Measurements from ENCODE around the gene SRCIN1.

SRCIN1 gene

DNA sequence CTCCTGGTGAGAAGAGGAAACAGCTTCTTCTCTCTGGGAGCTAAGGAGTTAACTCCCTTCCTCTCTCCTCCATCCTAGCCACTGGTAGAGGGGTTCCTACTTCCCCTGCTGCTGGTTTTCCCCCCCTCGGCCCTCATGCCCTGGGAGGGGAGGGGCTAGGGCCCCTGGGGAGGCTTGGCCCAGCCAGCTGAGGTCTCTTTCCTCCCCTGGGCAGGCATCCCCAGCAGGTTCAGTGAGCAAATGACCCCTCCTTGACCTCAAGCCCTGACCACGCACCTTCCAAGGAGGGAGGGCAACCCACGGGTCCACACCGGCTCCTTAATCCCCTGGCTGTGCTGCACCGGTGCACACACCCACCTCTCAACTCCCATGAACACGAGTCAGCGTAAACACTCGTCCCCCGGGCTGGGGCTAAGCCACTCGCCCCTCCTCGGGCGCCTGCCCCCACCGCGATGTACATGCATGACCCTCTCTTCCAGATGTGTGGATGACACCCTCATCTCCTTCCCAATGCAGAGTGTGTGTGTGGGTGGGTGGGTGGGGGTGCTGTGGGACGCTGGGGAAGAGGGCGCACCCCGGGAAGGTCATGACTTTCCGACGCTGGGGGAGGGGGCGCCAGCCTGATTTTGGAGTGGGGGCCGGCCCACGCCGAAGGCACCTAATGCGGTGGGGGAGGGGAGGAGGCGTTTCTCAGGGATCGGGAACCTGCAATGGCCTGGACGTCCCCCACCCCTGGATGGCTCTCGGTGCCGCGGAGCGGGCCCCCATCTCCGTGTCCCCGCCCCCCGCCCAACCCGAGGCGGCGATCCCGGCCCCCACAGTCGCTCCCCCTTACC is 33.7 kb downstream of the SRCIN1 start:
- H3K4me3 ChIP-seq (ENCODE audit: low read depth, low read length): peak overlapping the region; percentile 55
- peaks cover 11% of the 10 kb centered on the region for H3K4me1 ChIP-seq
- no peak overlapping the region for H3K9ac ChIP-seq
- TF ChIP-seq, protein P1, sequence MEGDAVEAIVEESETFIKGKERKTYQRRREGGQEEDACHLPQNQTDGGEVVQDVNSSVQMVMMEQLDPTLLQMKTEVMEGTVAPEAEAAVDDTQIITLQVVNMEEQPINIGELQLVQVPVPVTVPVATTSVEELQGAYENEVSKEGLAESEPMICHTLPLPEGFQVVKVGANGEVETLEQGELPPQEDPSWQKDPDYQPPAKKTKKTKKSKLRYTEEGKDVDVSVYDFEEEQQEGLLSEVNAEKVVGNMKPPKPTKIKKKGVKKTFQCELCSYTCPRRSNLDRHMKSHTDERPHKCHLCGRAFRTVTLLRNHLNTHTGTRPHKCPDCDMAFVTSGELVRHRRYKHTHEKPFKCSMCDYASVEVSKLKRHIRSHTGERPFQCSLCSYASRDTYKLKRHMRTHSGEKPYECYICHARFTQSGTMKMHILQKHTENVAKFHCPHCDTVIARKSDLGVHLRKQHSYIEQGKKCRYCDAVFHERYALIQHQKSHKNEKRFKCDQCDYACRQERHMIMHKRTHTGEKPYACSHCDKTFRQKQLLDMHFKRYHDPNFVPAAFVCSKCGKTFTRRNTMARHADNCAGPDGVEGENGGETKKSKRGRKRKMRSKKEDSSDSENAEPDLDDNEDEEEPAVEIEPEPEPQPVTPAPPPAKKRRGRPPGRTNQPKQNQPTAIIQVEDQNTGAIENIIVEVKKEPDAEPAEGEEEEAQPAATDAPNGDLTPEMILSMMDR (IDR thresholded peaks at IDR 0.05): no peak
- peak overlapping the region; percentile 61 for H2AFZ ChIP-seq
- H3K27ac ChIP-seq: no peak overlapping the region
- no peaks in the 10 kb centered on the region for H3K79me2 ChIP-seq
- no peaks in the 10 kb centered on the region for H3K36me3 ChIP-seq (ENCODE audit: control insufficient read depth, insufficient read depth, low read length)
- peak overlapping the region; percentile 69 for H3K4me2 ChIP-seq (ENCODE audit: low read length)
- no peaks in the 10 kb centered on the region for H3K9me3 ChIP-seq (ENCODE audit: control insufficient read depth, low read length)
- no peaks in the 10 kb centered on the region for H3K27me3 ChIP-seq (ENCODE audit: control insufficient read depth, insufficient read depth, low read length)

- peaks cover 11% of the 10 kb centered on the region for H3K4me1 ChIP-seq
- no peaks in the 10 kb centered on the region for H3K79me2 ChIP-seq
- no peak overlapping the region for H2AFZ ChIP-seq
- H3K36me3 ChIP-seq (ENCODE audit: control insufficient read depth, insufficient read depth, low read length): no peaks in the 10 kb centered on the region
- TF ChIP-seq, protein P1 (IDR thresholded peaks at IDR 0.05): no peak
- no peak overlapping the region for H3K9ac ChIP-seq
- no peak overlapping the region for H3K27ac ChIP-seq
- no peaks in the 10 kb centered on the region for H3K27me3 ChIP-seq (ENCODE audit: control insufficient read depth, insufficient read depth, low read length)
- no peaks in the 10 kb centered on the region for H3K9me3 ChIP-seq (ENCODE audit: control insufficient read depth, low read length)
- H3K4me3 ChIP-seq (ENCODE audit: low read depth, low read length): no peak overlapping the region
- H3K4me2 ChIP-seq (ENCODE audit: low read length): no peak overlapping the region
These were observed 35.8 kb downstream of the SRCIN1 start for GRCh38 chr17:38569701-38570512.

DNA sequence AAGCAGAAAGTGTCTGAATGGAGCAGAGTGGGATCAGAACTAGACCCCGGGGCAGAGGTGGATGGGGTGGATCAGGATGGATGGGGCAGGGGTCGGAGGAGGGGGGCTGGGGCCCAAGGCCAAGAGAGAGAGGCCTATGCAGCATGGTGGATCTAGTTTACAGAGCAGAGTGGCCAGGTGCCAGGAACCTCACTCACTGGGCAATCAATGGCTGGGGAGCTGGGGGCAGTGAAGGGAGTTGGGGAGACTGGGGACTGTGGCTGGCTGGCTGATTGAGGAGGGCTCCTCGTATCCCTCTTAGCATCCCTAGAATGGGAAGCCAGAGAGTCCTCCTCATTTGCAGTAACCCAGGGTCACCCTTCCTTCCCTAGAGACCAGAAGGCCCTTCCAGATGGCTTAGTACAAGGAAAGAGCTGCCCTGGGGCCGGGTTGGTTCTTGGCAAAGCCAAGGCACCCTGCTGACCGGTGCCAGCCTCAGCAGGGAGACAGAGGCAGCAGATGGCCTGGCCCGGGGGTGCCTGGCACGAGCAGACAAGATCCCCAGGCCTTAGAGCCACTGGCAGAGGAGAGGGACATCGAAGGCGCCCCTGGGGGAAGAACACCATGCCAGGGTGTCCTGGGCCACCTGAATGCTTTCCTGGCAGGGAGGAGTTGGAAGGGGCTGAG is 36.8 kb downstream of the SRCIN1 start:
- Histone ChIP-seq H3K27me3 (ENCODE audit: control insufficient read depth, insufficient read depth, low read length) (no peaks in the 10 kb centered on the region), H3K36me3 (ENCODE audit: control insufficient read depth, insufficient read depth, low read length) (no peaks in the 10 kb centered on the region), H3K9me3 (ENCODE audit: control insufficient read depth, low read length) (no peaks in the 10 kb centered on the region), H3K79me2 (no peaks in the 10 kb centered on the region), H3K4me3 (ENCODE audit: low read depth, low read length) (no peak overlapping the region), H3K4me1 (peaks cover 11% of the 10 kb centered on the region), H2AFZ (no peak overlapping the region), H3K9ac (no peak overlapping the region), H3K4me2 (ENCODE audit: low read length) (no peak overlapping the region), H3K27ac (no peak overlapping the region)
- TF ChIP-seq, protein P1 (IDR thresholded peaks at IDR 0.05): no peak

DNA sequence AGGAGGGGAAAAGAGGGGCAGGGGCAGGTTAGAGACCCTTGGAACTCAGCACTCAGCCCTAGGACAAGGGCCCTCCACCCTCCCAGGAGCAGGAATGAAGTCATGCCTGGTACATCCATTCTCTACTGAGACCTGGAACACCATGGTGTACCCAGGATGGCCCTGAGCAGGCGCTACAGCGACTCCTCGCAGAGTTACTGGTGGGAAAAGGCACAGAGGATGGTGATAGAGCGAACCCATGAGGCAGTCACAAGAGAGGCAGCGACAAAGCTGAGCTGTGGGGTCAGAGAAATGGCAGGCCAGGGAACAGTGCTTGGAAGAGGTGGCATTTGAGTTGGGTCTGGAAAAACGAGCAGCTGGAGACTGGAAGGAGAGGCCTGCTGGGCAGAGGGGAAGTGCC is 37.5 kb downstream of the SRCIN1 start:
- Histone ChIP-seq H3K27ac (no peak overlapping the region), H3K4me3 (ENCODE audit: low read depth, low read length) (no peak overlapping the region), H3K4me1 (peaks cover 9% of the 10 kb centered on the region), H3K4me2 (ENCODE audit: low read length) (no peak overlapping the region), H3K79me2 (no peaks in the 10 kb centered on the region), H3K27me3 (ENCODE audit: control insufficient read depth, insufficient read depth, low read length) (no peaks in the 10 kb centered on the region), H3K36me3 (ENCODE audit: control insufficient read depth, insufficient read depth, low read length) (no peaks in the 10 kb centered on the region), H3K9me3 (ENCODE audit: control insufficient read depth, low read length) (no peaks in the 10 kb centered on the region), H2AFZ (no peak overlapping the region), H3K9ac (no peak overlapping the region)
- TF ChIP-seq, protein P1 (IDR thresholded peaks at IDR 0.05): no peak
